Measurements from ENCODE around the gene SLC9A6.
"Not testable (repeated sequence)": the region's sequence is repeated elsewhere in the genome, so short reads cannot be mapped to it uniquely, and the experiment has no call there.

Gene SLC9A6

DNA sequence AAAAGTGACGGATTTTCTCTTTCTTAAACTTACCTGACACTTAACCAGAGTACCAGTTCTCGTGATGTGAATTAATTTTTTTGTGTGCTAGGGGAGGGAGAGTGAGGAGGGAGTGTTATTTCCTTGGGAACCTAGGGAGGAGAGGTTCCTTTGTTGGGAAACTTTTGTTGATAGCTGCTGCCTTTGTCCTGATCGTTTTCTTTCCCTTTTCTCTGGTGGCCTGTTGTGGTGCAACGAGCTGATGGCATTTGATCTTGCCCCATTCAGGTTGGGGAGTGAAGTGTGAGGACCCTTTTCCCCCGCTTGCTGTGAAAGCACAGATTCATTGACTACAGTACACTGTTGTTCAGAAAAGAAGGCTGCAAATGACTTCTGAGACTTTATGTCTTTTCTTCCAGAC, 59.8 kb downstream of the SLC9A6 start:
- Mint-ChIP-seq H3K27me3 (no peaks in the 10 kb centered on the region), H3K9me3 (no peaks in the 10 kb centered on the region), H3K4me1 (no peaks in the 10 kb centered on the region), H3K4me3 (no peak overlapping the region), H3K27ac (no peak overlapping the region)
- ATAC-seq (no peak), DNase-seq (no peak)

DNA sequence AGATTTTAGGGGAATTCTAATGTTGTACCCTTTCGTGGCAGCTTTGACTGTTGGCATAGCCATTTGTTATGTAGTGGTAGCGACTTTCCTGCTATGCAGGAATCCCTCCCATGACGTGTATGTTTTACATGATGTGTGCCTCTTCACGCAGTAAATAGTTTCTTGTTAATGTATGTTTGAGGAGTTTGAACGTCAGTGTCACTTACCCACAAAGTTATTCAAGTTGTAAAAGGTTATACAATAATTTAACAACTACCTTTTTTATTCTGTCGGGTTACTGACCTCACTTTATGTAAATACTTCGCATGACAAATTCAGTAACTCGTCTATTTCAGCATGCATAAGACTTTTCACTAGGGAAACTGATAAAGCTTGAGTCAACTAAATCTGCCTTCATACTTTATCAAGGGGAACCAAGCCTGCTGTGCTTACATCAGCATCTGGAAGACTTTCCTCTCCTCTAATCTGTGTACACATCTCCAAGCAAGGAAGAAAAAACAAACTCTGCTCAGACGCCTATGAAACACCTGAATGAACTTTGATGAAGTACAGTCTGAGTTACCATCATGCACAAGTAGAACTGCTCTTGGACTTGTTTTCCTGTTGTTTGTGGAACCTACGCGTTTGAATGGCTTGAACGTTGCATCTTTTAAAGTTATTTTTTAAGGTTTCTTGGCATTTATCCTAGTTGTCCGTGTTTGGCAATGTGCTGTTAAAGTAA, 61.2 kb downstream of the SLC9A6 start:
- H3K4me3 Mint-ChIP-seq: no peak overlapping the region
- H3K4me1 Mint-ChIP-seq: no peaks in the 10 kb centered on the region
- H3K27ac Mint-ChIP-seq: peak overlapping the region in 1 of 2 donors; percentile 19
- DNase-seq (no peak), ATAC-seq (no peak)
- no peaks in the 10 kb centered on the region for H3K27me3 Mint-ChIP-seq
- H3K9me3 Mint-ChIP-seq: no peaks in the 10 kb centered on the region

DNA sequence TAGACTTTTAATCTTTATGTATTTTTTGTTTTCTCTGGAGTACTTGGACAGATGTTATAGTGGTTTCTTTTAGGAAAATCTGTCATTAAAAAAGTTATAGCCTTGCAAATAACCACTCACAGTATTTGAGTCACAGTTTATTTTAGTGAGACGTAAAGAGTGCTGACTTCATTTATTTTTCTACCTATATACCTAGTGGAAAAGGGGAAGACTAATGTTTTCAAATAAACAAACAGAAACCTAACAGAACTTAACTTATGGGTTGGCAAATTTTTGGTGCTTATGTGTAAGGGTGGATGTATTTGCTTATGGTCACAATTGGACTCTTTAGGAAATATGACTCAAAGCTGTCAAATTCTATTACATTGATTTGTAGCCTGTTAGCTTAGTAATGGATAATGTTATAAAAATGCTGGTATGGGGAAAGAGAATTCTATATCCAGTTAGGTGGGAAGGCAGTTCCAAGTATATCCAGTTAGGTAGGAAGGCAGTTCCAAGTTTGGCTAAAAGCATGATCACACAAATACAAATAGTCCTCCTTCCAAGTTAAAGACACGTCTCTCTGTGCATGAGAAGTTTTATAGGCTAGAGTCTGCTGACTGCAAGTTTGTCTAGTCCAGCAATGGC, 61.9 kb downstream of the SLC9A6 start:
- Mint-ChIP-seq H3K4me3 (no peak overlapping the region), H3K4me1 (no peaks in the 10 kb centered on the region), H3K27me3 (no peaks in the 10 kb centered on the region), H3K27ac (no peak overlapping the region), H3K9me3 (no peaks in the 10 kb centered on the region)
- DNase-seq (no peak), ATAC-seq (no peak)

DNA sequence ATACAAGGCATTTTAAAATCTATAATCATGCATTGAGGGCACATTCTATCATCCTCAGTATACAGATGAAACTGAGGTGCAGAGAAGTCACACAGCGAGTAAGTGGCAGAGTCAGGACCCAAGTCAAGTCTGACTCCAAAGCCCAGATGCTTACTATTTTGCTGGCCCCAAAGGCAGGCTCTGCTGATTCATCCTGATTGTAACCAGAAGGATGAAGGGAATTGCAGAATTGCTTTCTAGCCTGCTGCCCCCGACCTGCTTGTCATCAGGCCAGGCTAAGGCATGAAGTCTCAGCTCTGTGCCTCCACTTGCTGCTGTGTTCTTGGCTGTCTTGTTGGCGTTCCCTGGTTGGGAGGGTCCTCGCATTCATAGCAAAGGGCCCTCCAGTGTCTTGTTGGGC, 62.7 kb downstream of the SLC9A6 start:
- ATAC-seq (no peak), DNase-seq (no peak)
- Mint-ChIP-seq H3K27me3 (no peaks in the 10 kb centered on the region), H3K4me3 (no peak overlapping the region), H3K9me3 (no peaks in the 10 kb centered on the region), H3K27ac (no peak overlapping the region), H3K4me1 (no peaks in the 10 kb centered on the region)

DNA sequence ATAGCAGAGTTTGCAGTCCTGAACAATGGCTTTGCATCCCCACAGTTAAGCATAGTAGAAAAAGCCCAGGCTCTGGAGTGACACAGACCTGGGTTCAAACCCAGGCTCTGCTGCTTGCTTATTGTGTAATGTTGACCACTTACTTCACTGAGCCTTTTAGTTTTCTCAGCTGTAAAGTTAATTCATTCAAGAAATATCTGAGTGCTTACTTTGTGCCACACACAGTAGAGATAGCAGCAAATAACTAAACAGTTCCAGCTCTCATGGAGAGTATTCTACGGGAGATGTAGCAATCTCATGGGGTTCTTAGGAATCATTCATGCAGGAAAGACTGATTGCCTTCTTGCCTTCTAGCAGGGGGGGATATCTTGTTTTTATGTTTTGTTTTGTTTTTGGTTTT, 63.2 kb downstream of the SLC9A6 start:
- ATAC-seq: no peak
- Mint-ChIP-seq H3K4me3 (no peak overlapping the region), H3K9me3 (no peaks in the 10 kb centered on the region), H3K4me1 (no peaks in the 10 kb centered on the region), H3K27me3 (no peaks in the 10 kb centered on the region), H3K27ac (no peak overlapping the region)
- DNase-seq: no peak

DNA sequence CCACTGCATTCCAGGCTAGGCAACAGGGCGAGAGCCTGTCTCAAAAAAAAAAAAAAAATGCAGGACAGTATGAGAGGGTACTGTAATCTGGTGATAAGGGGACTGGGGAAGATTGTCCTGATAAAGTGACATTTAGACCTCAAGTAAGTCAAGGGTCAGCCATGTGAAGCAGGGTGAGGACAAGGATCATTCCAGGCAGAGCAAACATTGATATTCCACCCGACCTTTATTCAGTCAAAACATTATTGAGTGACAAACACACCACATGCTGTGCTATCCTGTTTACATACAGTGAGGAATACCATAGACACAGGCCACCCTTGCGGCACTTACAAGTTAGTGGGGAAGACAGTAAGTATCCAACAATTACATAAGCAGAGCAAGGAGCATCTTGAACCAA, 64.4 kb downstream of the SLC9A6 start:
- Mint-ChIP-seq H3K4me1 (no peaks in the 10 kb centered on the region), H3K27me3 (no peaks in the 10 kb centered on the region), H3K9me3 (no peaks in the 10 kb centered on the region), H3K27ac (peak overlapping the region in 1 of 2 donors; percentile 89), H3K4me3 (no peak overlapping the region)
- ATAC-seq (no peak), DNase-seq (no peak)

DNA sequence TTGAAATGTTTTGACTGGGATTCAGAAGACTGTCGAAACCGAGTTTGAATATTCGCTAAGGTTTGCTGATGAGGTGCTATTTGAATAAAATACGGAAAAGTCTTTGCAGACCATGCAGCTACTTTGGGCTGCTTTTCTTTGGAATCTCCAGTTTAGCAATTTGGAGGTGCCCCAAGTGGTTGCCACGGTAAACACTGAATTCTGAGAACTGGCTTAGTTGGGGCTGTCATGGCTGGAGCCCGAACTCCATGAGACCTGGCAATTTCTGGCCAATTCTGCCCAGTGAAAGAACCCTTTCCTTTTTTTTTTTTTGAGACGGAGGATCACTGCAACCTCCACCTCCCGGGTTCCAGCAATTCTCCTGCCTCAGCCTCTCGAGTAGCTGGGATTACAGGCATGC, 65.6 kb downstream of the SLC9A6 start:
- H3K27ac Mint-ChIP-seq, H3K4me1 Mint-ChIP-seq, ATAC-seq, H3K4me3 Mint-ChIP-seq, DNase-seq, H3K9me3 Mint-ChIP-seq, H3K27me3 Mint-ChIP-seq: not testable (repeated sequence)

DNA sequence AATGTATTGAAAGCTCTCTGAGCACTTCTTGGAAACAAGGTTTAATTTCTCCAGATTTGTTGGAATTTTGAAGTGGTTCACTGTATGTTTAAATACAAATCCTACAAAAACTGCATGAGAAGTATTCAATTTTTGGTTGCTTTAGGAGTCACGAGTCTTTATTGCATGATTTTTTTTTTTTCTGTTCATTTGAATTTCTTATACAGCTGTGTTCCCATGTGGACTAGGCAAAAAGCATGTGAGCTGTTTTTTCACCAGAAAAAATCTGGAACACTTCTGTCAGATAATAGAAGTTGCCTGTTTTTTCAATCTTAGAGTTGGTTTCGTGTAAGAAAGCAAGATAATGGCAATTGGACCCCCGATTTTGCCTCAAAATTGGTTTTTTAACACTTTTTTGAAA, 66.4 kb downstream of the SLC9A6 start:
- H3K27me3 Mint-ChIP-seq: no peaks in the 10 kb centered on the region
- no peaks in the 10 kb centered on the region for H3K9me3 Mint-ChIP-seq
- no peak overlapping the region for H3K27ac Mint-ChIP-seq
- no peak for DNase-seq
- no peaks in the 10 kb centered on the region for H3K4me1 Mint-ChIP-seq
- H3K4me3 Mint-ChIP-seq: no peak overlapping the region
- ATAC-seq: no peak

DNA sequence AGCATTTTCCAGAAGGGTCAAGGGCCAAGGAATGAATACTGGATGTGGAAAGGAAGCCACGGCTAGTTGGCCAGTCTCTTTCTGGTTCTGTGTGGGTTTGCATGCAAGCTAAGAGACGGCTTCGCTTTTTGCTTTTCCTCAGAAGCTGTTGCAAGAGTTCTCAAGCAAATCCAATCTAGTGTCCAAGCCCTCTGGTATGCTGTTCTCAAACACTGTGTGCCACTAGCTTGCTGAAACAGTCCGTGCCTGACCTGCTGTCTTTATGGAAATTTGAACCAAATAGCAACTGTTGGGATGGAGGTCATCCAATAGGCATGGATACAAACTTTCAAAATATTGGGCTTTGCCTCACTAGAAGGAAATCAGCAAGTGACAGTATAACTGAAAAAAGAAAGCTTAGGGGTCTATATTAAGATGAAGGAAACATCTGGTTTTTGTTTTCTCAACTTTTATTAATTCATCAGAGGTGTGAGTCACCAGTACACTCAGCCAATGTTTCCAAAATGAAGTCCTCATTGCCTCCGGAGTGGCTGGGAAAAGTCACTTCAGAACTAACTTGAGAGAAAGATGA, 70.5 kb downstream of the SLC9A6 start:
- H3K27me3 Mint-ChIP-seq: no peaks in the 10 kb centered on the region
- no peaks in the 10 kb centered on the region for H3K4me1 Mint-ChIP-seq
- ATAC-seq: no peak
- no peaks in the 10 kb centered on the region for H3K9me3 Mint-ChIP-seq
- no peak overlapping the region for H3K4me3 Mint-ChIP-seq
- no peak for DNase-seq
- no peak overlapping the region for H3K27ac Mint-ChIP-seq

DNA sequence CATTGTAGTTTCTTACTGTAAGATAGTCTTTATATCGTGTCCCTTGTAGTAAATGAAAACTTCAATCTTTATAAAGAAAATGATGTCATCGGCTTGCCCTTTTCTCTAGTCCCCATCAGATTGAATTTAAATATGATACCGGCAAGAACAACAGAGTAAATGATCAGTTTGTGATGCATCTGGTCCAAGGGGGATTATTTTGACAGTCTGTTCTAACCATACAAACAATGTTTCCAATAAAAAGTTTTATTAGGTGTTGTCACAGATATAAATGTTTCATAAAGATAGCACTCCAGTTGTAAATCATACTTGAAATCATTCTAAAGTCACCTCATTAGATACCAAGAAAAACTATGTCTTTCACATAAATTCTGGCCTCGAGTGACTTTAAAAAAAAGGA, 72.3 kb downstream of the SLC9A6 start:
- no peaks in the 10 kb centered on the region for H3K4me1 Mint-ChIP-seq
- DNase-seq (no peak), ATAC-seq (no peak)
- no peaks in the 10 kb centered on the region for H3K9me3 Mint-ChIP-seq
- H3K27me3 Mint-ChIP-seq: no peaks in the 10 kb centered on the region
- H3K4me3 Mint-ChIP-seq: no peak overlapping the region
- H3K27ac Mint-ChIP-seq: no peak overlapping the region

DNA sequence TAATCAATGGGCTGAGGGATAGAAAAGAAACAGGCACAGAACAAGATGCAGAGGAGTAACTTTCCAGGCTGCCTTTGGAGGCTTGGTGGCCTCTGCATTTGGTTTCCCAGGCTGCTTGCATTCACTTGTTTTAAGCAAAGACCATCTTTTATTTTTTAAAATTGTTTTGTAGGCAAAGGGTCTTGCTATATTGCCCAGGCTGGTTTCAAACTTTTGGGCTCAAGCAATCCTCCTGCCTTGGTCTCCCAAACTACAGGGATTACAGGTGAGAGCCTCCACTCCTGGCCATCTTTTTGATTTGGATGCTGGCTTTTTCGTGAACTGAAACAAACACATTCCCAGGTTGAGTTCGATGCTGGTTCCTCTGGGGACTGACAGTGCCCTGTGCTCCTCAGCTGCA, 74.1 kb downstream of the SLC9A6 start:
- Mint-ChIP-seq H3K27ac (no peak overlapping the region), H3K9me3 (no peaks in the 10 kb centered on the region), H3K27me3 (no peaks in the 10 kb centered on the region), H3K4me3 (no peak overlapping the region), H3K4me1 (peaks cover 4% of the 10 kb centered on the region)
- ATAC-seq (no peak), DNase-seq (no peak)

DNA sequence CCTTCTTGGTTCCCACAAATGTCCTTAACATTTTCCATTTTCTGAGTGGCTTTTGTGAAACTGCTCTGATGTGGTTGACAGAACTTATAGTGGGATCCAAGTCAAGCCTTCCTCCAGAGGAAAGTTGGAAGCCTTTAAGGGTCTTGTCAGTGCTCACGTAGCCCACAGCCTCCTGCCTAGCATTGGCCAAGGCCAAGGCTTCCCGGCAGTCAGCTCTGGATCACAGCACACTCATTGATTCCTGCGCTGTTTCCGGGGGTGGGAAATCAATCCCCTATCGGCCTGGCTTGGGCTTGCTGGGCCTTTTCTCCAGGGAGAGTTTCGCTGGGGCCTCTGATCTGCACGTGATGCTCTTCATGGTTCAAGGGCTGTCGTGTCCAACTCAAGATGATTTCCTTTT, 76.1 kb downstream of the SLC9A6 start:
- ATAC-seq: no peak
- no peak overlapping the region for H3K4me3 Mint-ChIP-seq

DNA sequence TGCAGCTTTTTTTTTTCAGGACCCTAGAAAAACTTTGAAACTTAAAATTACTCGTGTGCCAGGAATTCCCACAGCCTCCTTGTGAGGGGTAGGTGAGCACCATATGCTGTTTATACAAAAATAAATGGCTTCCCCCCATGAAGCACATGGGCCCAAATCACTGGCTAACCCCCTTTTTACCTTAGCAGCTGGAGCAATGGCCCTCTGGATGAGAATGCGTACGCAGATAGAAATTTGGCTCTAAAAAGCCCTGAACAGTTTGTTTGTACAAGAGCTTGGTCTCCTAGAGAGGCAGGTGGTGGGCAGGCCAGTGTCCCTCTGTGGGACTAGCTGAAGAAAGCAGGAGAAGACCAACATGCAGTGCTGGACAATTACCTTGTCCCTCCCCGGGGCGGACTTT, 76.5 kb downstream of the SLC9A6 start:
- Mint-ChIP-seq H3K27me3 (no peaks in the 10 kb centered on the region), H3K4me1 (peaks cover 14% of the 10 kb centered on the region), H3K27ac (no peak overlapping the region), H3K9me3 (no peaks in the 10 kb centered on the region), H3K4me3 (no peak overlapping the region)
- DNase-seq (no peak), ATAC-seq (no peak)

More for the DNA sequence above, 76.1 kb downstream of the SLC9A6 start:
- Mint-ChIP-seq H3K27me3 (no peaks in the 10 kb centered on the region), H3K27ac (no peak overlapping the region), H3K4me1 (peaks cover 14% of the 10 kb centered on the region), H3K9me3 (no peaks in the 10 kb centered on the region)
- DNase-seq: no peak

DNA sequence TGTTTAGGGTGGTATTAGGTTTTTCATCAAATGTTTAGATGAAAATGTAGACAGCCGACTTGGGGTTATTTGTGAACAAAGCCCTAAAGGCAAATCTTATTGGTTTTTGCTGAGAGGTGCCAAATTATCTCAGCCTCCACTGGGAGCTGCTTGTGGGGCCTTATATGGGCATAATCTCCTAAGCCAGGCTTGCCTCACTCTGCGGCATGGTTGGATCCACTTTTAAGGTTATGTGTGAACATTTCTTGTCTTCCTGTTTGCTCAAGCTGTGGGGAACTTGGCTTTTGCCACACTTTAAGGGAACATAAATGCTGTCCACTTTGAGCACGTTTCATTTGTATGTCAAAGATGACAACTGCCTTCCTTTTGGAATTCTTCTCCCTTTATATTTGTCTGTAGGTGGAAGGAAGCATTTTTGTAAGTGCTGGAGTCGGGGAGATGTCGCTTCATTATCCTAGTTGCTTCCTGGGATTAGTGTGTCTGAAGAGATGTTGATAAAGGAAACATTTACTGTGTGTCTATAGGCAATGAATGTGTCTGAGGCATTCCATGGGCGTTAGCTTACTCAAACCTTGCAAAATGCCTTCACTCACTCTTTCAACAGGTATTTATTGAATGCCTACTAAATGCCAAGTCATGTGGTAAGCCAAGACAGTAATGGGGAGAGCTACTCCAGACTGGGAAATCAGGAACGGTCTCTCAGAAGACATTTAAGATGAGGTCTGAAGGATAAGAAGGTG, 78.3 kb downstream of the SLC9A6 start:
- DNase-seq (no peak), ATAC-seq (no peak)
- H3K4me3 Mint-ChIP-seq: no peak overlapping the region
- H3K27ac Mint-ChIP-seq: no peak overlapping the region
- H3K9me3 Mint-ChIP-seq: no peaks in the 10 kb centered on the region
- peaks cover 14% of the 10 kb centered on the region for H3K4me1 Mint-ChIP-seq
- H3K27me3 Mint-ChIP-seq: no peaks in the 10 kb centered on the region

DNA sequence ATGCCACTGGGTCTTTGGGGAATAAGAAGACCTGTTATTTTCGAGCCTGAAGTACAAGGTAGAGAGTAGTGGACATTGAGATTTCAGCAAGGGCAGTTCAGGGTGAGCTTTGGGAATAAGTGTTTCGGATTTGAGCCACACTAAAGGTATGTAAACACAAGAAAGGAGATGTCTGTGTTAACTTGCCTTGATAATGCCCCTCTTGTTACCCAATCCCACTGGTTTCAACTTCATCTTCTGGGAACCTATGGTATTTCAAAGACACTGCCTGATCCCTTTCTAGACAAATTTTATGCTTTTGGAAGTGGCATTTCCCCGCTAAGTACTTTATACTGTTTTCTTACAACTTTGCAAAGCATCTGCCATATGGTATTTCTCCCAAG, 79.4 kb downstream of the SLC9A6 start:
- peak overlapping the region; percentile 38 to 64 for H3K4me3 Mint-ChIP-seq
- peaks cover 14% of the 10 kb centered on the region for H3K4me1 Mint-ChIP-seq
- no peaks in the 10 kb centered on the region for H3K9me3 Mint-ChIP-seq
- H3K27me3 Mint-ChIP-seq: no peaks in the 10 kb centered on the region
- H3K27ac Mint-ChIP-seq: peak overlapping the region; percentile 40 to 63
- ATAC-seq (no peak), DNase-seq (no peak)

DNA sequence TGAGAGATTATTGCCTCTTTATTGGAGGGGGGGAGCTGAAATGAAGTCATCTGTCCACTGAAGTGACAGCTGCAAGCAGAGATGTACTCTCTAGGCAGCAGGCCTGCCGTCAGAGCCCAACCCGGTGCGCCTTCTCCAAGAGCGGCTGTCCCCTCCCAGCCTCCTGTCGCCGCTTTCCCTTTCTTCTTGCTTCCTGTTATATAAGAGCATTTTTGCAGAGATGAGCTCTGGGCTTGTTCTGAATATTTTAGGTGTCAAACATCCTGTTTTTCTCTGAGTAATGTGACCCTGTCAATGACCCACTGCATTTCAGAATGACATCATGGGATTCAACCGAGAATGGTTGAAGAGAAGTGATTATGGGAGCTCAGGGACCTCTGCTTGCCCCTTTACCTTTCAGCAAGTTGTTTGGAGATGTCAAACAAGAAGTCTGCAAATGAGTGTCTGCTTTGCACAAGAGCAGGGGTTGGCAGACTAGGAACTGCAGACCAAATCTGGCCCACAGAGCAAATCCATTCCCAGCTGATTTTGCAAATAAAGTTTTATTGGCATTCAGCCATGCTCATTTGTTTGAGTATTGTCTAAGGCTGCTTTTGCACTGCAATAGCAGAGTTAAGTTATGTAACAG, 79.9 kb downstream of the SLC9A6 start:
- Mint-ChIP-seq H3K27ac (peak overlapping the region; percentile 40 to 63), H3K27me3 (no peaks in the 10 kb centered on the region), H3K4me3 (peak overlapping the region; percentile 38 to 64), H3K9me3 (no peaks in the 10 kb centered on the region), H3K4me1 (peaks cover 14% of the 10 kb centered on the region)
- ATAC-seq (peak; percentile 78), DNase-seq (peak in 1 of 2 donors; percentile 10)

All from stimulated activated naive CD8-positive, alpha-beta T cell treated with anti-CD3 and anti-CD28 coated beads, Interleukin-15, amount 100 ng/mL, for 72 hours (primary cell).